H1 (cell line): ENCODE results near the gene CAD. TPM values are rescaled to one million over a fixed set of nuclear protein-coding genes. Genes with fewer than 3 reads are reported as not detected.

Source experiments
- BACH1 ChIP-seq: IDR thresholded peaks from 2 replicates; pipeline ENCODE4 v1.6.1; 2012; ENCODE audit warnings: low read length, improper control_type of control experiment
- CHD2 ChIP-seq: IDR thresholded peaks from 2 replicates; pipeline ENCODE4 v1.6.1; 2012; ENCODE audit warnings: low read length, improper control_type of control experiment
- HDAC2 ChIP-seq, 2 experiments: fragments of 300-600 bp in 1 of 2; sonication (generic) in 1 of 2; IDR thresholded peaks; 2 replicates each; pipeline ENCODE4 v1.6.1; 2011 to 2012; ENCODE audit warnings: low read depth in 2 of 2, low read length in 2 of 2, mild to moderate bottlenecking in 2 of 2, moderate library complexity in 2 of 2, borderline replicate concordance in 1 of 2, inconsistent platforms in 1 of 2
- NANOG ChIP-seq: IDR thresholded peaks from 2 replicates; pipeline ENCODE4 v1.6.1; 2011; ENCODE audit warnings: low read length, low read depth, mild to moderate bottlenecking, inconsistent platforms; ENCODE audit not compliant: insufficient read depth, poor library complexity, severe bottlenecking
- SIN3A ChIP-seq, 2 experiments: IDR thresholded peaks in 1 of 2; conservative IDR thresholded peaks in 1 of 2; 2 replicates each; pipeline ENCODE4 v1.6.1; 2011 to 2012; ENCODE audit warnings: low read length in 2 of 2, improper control_type of control experiment in 1 of 2, low read depth in 1 of 2, mild to moderate bottlenecking in 1 of 2
- polyA plus RNA-seq, 7 experiments: library from polyadenylated mRNA; depleted of rRNA in 3 of 7; stranded (reverse) in 5 of 7; unstranded in 2 of 7; fragments of >200 nt in 5 of 7; fragments of 200-250 nt in 2 of 7; gene quantifications; 1 replicate in 5 of 7; 2 replicates in 1 of 7; 4 replicates in 1 of 7; pipeline versions ENCODE4 v1.2.1 to v1.2.3, GENCODE V29; 2011 to 2013; ENCODE audit warnings: missing spikeins in 2 of 7, mixed read lengths in 2 of 7
- total RNA-seq: library from RNA; stranded (reverse); fragmentation: NEBNext Ultra II Directional; extraction: Animal tissue kit (Norgen Biotek cat#: 25700); gene quantifications from 2 replicates; pipeline ENCODE4 v1.2.1, GENCODE V29; 2021
- TF ChIP-seq, protein P1 (sequence below): fragments of 300-600 bp; sonication (generic); IDR thresholded peaks from 2 replicates; pipeline ENCODE4 v1.7.1; 2012; ENCODE audit warnings: low read length, moderate library complexity, mild to moderate bottlenecking, inconsistent platforms; ENCODE audit not compliant: insufficient replicate concordance
- TF ChIP-seq, protein P2 (sequence below): IDR thresholded peaks from 2 replicates; pipeline ENCODE4 v1.6.1; 2012; ENCODE audit warnings: inconsistent platforms

CAD gene
- total and polyA plus RNA-seq, 2 of the 8 experiments (the other 6 are each of a cell fraction or from before 2014, with no cell fraction given) = 130 to 146 TPM

DNA sequence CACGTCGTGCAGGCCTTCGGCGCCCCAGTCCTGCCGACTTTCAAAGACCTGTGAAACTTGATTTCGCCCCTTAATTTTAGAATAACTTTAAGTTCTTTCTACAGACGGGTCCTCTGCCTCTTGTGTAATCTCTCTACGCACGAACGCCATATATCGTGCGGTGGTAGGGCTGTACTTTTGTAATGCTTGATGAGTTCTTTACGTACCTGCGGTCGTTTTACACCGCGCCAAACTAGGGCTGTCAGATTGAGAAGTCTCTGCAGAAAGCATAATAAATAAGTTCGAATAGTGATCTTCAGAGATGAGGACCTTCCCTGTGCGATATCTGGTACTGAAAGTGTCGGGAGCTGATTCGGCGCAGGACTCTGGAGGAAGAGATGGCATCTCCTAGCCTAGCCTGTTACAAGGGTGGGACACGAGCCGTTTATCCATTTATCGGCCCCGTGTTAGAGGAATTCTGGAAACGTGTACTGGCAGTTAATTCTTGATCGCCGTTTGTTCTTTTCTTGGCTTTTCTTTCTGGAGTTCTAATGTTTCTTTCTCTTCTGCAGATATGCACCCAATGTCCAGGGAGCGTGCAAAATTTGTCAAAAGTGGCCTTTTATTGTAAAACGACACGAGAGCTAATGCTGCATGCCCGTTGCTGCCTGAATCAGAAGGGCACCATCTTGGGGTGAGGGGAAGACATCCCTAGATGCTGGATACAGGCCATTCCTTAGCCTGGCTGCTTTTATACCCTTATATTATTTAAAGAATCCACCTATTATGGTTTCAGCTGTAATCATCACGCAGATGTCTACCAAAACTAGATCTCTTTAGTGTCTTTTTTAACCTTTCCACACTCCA lies 4.3 kb upstream of the CAD start (continued):
- TF ChIP-seq, protein P1, sequence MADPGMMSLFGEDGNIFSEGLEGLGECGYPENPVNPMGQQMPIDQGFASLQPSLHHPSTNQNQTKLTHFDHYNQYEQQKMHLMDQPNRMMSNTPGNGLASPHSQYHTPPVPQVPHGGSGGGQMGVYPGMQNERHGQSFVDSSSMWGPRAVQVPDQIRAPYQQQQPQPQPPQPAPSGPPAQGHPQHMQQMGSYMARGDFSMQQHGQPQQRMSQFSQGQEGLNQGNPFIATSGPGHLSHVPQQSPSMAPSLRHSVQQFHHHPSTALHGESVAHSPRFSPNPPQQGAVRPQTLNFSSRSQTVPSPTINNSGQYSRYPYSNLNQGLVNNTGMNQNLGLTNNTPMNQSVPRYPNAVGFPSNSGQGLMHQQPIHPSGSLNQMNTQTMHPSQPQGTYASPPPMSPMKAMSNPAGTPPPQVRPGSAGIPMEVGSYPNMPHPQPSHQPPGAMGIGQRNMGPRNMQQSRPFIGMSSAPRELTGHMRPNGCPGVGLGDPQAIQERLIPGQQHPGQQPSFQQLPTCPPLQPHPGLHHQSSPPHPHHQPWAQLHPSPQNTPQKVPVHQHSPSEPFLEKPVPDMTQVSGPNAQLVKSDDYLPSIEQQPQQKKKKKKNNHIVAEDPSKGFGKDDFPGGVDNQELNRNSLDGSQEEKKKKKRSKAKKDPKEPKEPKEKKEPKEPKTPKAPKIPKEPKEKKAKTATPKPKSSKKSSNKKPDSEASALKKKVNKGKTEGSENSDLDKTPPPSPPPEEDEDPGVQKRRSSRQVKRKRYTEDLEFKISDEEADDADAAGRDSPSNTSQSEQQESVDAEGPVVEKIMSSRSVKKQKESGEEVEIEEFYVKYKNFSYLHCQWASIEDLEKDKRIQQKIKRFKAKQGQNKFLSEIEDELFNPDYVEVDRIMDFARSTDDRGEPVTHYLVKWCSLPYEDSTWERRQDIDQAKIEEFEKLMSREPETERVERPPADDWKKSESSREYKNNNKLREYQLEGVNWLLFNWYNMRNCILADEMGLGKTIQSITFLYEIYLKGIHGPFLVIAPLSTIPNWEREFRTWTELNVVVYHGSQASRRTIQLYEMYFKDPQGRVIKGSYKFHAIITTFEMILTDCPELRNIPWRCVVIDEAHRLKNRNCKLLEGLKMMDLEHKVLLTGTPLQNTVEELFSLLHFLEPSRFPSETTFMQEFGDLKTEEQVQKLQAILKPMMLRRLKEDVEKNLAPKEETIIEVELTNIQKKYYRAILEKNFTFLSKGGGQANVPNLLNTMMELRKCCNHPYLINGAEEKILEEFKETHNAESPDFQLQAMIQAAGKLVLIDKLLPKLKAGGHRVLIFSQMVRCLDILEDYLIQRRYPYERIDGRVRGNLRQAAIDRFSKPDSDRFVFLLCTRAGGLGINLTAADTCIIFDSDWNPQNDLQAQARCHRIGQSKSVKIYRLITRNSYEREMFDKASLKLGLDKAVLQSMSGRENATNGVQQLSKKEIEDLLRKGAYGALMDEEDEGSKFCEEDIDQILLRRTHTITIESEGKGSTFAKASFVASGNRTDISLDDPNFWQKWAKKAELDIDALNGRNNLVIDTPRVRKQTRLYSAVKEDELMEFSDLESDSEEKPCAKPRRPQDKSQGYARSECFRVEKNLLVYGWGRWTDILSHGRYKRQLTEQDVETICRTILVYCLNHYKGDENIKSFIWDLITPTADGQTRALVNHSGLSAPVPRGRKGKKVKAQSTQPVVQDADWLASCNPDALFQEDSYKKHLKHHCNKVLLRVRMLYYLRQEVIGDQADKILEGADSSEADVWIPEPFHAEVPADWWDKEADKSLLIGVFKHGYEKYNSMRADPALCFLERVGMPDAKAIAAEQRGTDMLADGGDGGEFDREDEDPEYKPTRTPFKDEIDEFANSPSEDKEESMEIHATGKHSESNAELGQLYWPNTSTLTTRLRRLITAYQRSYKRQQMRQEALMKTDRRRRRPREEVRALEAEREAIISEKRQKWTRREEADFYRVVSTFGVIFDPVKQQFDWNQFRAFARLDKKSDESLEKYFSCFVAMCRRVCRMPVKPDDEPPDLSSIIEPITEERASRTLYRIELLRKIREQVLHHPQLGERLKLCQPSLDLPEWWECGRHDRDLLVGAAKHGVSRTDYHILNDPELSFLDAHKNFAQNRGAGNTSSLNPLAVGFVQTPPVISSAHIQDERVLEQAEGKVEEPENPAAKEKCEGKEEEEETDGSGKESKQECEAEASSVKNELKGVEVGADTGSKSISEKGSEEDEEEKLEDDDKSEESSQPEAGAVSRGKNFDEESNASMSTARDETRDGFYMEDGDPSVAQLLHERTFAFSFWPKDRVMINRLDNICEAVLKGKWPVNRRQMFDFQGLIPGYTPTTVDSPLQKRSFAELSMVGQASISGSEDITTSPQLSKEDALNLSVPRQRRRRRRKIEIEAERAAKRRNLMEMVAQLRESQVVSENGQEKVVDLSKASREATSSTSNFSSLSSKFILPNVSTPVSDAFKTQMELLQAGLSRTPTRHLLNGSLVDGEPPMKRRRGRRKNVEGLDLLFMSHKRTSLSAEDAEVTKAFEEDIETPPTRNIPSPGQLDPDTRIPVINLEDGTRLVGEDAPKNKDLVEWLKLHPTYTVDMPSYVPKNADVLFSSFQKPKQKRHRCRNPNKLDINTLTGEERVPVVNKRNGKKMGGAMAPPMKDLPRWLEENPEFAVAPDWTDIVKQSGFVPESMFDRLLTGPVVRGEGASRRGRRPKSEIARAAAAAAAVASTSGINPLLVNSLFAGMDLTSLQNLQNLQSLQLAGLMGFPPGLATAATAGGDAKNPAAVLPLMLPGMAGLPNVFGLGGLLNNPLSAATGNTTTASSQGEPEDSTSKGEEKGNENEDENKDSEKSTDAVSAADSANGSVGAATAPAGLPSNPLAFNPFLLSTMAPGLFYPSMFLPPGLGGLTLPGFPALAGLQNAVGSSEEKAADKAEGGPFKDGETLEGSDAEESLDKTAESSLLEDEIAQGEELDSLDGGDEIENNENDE = no peak
- TF ChIP-seq HDAC2 (IDR thresholded peaks at IDR 0.05; ENCODE audit: borderline replicate concordance in 1 of 2, low read depth in 2 of 2, low read length in 2 of 2) (0 out of 4 replicates have a peak, but pooled peaks of 1 of the 2 experiments have one; percentile 12), NANOG (no peak), CHD2 (no peak), BACH1 (no peak), SIN3A (conservative IDR thresholded peaks at IDR 0.05 in 1 of 2, IDR thresholded peaks at IDR 0.05 in 1 of 2; ENCODE audit: low read depth in 1 of 2, low read length in 2 of 2) (peak in 1 of 2 experiments; percentile 18; a peak in 1 of 4 replicates)
- TF ChIP-seq, protein P2, sequence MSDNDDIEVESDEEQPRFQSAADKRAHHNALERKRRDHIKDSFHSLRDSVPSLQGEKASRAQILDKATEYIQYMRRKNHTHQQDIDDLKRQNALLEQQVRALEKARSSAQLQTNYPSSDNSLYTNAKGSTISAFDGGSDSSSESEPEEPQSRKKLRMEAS = no peak
